Measurements from ENCODE around the gene VSNL1.

The VSNL1 gene

GRCh38 chr2:17680119-17680518 is 139.6 kb downstream of the VSNL1 start:
- no peak for TF ChIP-seq CTCF (IDR thresholded peaks at IDR 0.05; ENCODE audit: insufficient read depth, low read depth, low read length, missing control alignments)
- DNase-seq (ENCODE audit: low read depth): no peak

DNA sequence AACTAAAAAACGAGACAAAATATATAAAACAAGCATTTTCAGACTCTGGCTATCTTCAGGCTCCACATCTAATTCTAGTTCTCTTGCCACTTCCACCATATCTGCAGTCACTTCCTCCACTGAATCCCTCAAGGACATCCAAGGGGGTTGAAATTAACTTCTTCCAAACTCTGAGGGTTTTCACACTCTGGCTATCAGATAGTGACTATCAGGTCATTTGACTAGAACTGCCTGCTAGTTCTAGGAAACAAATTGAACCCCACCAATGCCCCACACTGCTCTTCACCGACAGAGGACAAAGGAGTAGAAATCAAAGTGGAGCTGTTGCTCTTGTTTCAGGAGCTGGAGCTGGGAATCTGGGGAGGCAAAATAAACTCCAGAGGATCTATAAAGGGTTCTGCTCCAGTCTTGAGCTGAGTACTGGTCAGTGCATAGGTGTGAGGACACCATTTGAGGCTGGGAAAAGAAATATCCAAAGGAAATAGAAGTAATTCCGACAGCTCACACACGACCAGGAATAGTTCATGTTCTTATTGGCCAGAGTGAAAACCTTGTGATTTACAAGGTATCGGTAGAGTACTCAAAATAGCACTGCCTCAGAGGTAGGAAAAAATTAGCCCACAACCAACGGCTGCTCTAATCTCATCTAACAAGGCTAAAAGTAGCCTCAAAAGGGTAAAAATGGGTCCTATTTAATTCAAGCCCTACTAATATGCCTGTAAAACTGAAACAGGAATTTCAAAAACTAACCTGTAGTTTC is 141.8 kb downstream of the VSNL1 start:
- no peak overlapping the region for H3K4me3 ChIP-seq (ENCODE audit: low read depth, low read length)
- TF ChIP-seq CTCF (IDR thresholded peaks at IDR 0.05; ENCODE audit: insufficient read depth, low read depth, low read length, missing control alignments): no peak
- DNase-seq (ENCODE audit: low read depth): no peak

More at GRCh38 chr2:17680119-17680518, 139.6 kb downstream of the VSNL1 start:
- no peak overlapping the region for H3K4me3 ChIP-seq (ENCODE audit: low read depth, low read length)

DNA sequence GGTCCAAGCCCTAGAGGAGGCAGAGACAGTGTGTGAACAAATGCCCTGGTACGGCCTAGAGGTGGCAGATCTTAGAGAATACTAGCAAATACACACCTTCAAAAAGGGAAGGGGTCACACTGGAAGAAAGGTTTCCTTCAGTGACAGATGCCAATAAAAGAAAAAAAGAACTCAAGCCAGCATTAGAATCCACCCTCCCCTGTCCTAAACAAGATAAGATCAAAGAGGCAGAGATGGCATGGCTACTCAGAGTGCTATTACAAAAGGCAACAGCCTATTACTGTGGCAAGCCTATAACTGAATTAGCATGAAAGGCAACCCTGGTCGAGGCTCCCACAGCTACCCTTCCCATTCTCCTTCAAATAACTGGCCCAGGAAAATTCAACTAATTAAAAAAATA is 143.5 kb downstream of the VSNL1 start:
- no peak overlapping the region for H3K4me3 ChIP-seq (ENCODE audit: low read depth, low read length)
- no peak for DNase-seq (ENCODE audit: low read depth)
- no peak for TF ChIP-seq CTCF (IDR thresholded peaks at IDR 0.05; ENCODE audit: insufficient read depth, low read depth, low read length, missing control alignments)

DNA sequence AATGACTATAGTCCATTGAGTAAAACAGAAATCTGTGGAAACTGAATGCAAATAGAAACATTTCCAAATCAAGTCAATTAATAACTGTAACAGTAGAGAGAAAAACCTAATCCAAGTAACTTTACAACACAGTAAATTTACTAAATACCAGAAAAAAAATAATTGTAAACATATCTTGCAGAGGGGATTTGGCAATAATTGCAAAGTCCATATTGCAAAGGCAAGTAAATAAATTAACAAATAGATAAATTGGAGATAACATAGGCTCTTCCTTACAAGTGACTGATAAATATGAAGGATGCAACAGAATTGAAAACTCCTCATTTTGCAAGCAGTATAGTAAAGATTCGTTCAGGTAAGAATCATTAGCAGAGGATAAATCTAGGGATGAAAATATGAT is 148.1 kb downstream of the VSNL1 start:
- no peak for TF ChIP-seq CTCF (IDR thresholded peaks at IDR 0.05; ENCODE audit: insufficient read depth, low read depth, low read length, missing control alignments)
- DNase-seq (ENCODE audit: low read depth): no peak

GRCh38 chr2:17689010-17689409 is 148.5 kb downstream of the VSNL1 start:
- no peak for DNase-seq (ENCODE audit: low read depth)
- TF ChIP-seq CTCF (IDR thresholded peaks at IDR 0.05; ENCODE audit: insufficient read depth, low read depth, low read length, missing control alignments): no peak
- no peak overlapping the region for H3K4me3 ChIP-seq (ENCODE audit: low read depth, low read length)

More for the DNA sequence above, 148.1 kb downstream of the VSNL1 start:
- H3K4me3 ChIP-seq (ENCODE audit: low read depth, low read length): no peak overlapping the region

DNA sequence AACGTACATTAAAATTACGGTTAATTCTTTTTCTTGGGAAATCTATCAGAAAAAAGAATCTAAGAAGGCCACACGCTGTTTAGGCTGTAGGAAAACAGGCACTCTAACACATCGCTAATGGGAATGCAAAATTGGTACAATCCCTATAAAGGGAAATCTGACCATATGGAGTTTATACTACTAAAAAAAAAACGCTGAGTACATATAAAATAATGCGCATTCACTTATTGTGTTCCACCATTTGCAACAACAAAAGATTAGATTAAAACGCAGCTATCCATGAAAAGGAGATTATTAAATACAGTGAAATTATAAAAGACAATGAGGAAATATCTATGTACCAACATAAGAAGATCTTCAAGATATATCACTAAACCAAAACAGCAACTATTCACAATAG is 150.3 kb downstream of the VSNL1 start:
- DNase-seq (ENCODE audit: low read depth): no peak
- H3K4me3 ChIP-seq (ENCODE audit: low read depth, low read length): no peak overlapping the region
- no peak for TF ChIP-seq CTCF (IDR thresholded peaks at IDR 0.05; ENCODE audit: insufficient read depth, low read depth, low read length, missing control alignments)

Data from GM12865 (cell line).